Stimulated activated CD4-positive, alpha-beta T cell treated with anti-CD3 and anti-CD28 coated beads, TNF-alpha, amount 100 ng/mL, for 4 hours (primary cell): ENCODE results near the gene GCDH.
"Not testable (repeated sequence)": the region's sequence is repeated elsewhere in the genome, so short reads cannot be mapped to it uniquely, and the experiment has no call there.

Experiments used
- DNase-seq, 3 experiments: peaks; one replicate each; pipeline ENCODE4 v3.0.0-alpha.2; 2020; ENCODE audit warnings: low read depth in 3 of 3

The GCDH gene

GRCh38 chr19:12890787-12891552, at the start of gene GCDH:
Gene GCDH, plus strand, starts transcription at chr19:12891160. Its CDS starts 145 bp downstream, at chr19:12891305.
- DNase-seq, result peak; percentile 82 to 93 (median 90)

GRCh38 chr19:12842511-12842910, 48.4 kb upstream of the GCDH start:
- no peak for DNase-seq

- DNase-seq, result no peak
Observed at GRCh38 chr19:12843328-12843727, 47.6 kb upstream of the GCDH start.

GRCh38 chr19:12843999-12844732, 46.8 kb upstream of the GCDH start:
- DNase-seq, result no peak

GRCh38 chr19:12846613-12847012, 44.3 kb upstream of the GCDH start:
- DNase-seq, result not testable (repeated sequence)

- peak; percentile 70 to 83 (median 74) for DNase-seq
Observed at GRCh38 chr19:12847159-12848139, 43.5 kb upstream of the GCDH start.

GRCh38 chr19:12856653-12857052, 34.3 kb upstream of the GCDH start:
- DNase-seq, result no peak

- DNase-seq, result no peak
Observed at GRCh38 chr19:12858041-12858928, 32.7 kb upstream of the GCDH start.

GRCh38 chr19:12859546-12859945, 31.4 kb upstream of the GCDH start:
- DNase-seq, result no peak

GRCh38 chr19:12864143-12864542, 26.8 kb upstream of the GCDH start:
- no peak for DNase-seq

- no peak for DNase-seq
Observed at GRCh38 chr19:12864721-12865715, 25.9 kb upstream of the GCDH start.

GRCh38 chr19:12865746-12866415, 25.1 kb upstream of the GCDH start:
- no peak for DNase-seq

GRCh38 chr19:12866416-12867119, 24.4 kb upstream of the GCDH start:
- DNase-seq, result no peak

GRCh38 chr19:12867120-12868099, 23.6 kb upstream of the GCDH start:
- peak; percentile 34 to 50 (median 45) for DNase-seq

GRCh38 chr19:12868540-12869112, 22.3 kb upstream of the GCDH start:
- DNase-seq, result no peak

- no peak for DNase-seq
Observed at GRCh38 chr19:12871681-12872080, 19.3 kb upstream of the GCDH start.

GRCh38 chr19:12872255-12872654, 18.7 kb upstream of the GCDH start:
- no peak for DNase-seq
